ENCODE measurements around the gene ITPR1.
"Not testable (repeated sequence)": the region's sequence is repeated elsewhere in the genome, so short reads cannot be mapped to it uniquely, and the experiment has no call there.

ITPR1 gene

DNA sequence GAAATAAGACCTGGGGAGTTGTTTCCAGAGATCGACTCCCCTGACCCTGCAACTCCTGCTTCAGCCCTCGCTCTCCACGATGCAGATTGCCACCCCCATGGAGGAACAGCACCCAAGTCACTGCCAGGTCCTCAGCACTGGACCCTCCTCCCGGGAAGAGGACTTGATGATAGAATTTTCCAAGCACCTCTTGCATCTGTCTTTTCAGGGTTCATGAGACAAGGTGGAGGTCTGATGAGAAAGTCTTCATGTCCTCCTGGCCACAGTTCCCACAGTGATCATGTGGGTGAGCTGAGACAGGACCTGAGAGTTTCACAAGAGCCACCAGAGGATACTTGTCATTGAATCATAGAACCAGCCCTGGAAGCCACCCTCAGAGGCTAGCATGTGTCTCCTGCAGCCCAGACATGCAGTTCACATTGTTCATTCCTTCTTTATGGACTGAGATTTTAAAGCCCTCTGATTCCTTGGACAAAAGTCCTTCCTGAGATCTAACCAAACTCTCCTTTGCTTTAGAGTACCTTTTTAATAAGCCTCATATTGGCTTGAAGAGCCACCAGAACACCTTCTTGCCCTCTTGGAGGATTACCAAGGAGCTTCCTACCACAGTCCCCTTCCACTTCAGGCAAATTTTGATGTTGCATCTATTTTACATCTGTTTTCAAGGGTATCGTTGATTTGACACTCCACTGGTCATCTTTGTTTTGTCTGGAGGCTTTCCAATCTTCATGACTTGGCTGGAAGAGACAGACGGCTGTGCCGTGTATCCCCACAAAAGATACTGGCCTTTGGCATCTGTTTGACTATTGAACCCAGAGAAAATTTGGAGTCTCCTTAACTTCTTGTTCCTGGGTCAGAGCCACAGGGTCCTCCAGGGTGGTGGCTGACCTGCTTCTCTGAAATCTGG, 261.3 kb downstream of the ITPR1 start:
- Mint-ChIP-seq H3K27ac (peak overlapping the region; percentile 69), H3K9me3 (peaks cover 4% of the 10 kb centered on the region), H3K36me3 (peaks cover 51% of the 10 kb centered on the region), H3K4me3 (no peak overlapping the region), H3K27me3 (peaks cover 4% of the 10 kb centered on the region), H3K4me1 (peaks cover 85% of the 10 kb centered on the region)
- CTCF ChIA-PET = no interaction called here
- DNase-seq = no peak

- CTCF ChIA-PET = interaction anchor here (1.3 kb wide), 1 partner anchor 225 kb away, joined by 3 read pairs; no protein-coding TSS in a partner anchor
- Mint-ChIP-seq H3K36me3 (peaks cover 48% of the 10 kb centered on the region), H3K4me1 (peaks cover 80% of the 10 kb centered on the region), H3K27ac (peak overlapping the region; percentile 86), H3K27me3 (peaks cover 4% of the 10 kb centered on the region), H3K9me3 (peaks cover 4% of the 10 kb centered on the region), H3K4me3 (no peak overlapping the region)
- no peak for DNase-seq
Measured at GRCh38 chr3:4755566-4755965, 262.4 kb downstream of the ITPR1 start.

DNA sequence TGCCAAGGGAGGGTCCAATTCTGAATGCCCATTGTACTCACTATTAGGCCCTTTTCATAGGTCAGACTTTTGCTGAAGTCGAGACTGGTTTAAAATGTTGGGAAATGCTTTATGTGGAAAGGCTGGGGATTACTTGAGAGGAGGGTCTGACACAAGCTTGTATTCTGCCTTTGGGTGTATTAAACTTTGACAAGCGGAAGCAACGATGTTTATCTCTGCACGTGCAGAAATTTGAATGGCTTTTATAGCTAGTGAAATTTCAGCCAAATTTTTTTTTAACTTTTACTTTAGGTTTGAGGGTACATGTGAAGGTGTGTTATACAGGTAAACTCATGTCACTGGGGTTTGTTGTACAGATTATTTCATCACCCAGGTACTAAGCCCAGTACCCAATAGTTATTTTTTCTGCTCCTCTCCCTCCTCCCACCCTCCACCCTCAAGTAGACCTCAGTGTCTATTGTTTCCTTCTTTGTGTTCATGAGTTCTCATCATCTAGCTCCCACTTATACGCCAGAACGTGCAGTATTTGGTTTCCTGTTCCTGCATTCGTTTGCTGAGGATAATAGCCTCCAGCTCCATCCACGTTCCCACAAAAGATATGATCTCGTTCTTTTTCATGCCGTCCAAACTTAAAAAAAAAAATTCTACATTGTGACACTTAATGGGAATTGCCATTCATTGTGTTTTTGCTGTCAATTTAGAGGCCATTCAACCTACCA, 263.1 kb downstream of the ITPR1 start:
- no peak overlapping the region for H3K4me3 Mint-ChIP-seq
- peaks cover 74% of the 10 kb centered on the region for H3K4me1 Mint-ChIP-seq
- DNase-seq = no peak
- peak overlapping the region; percentile 86 for H3K27ac Mint-ChIP-seq
- H3K36me3 Mint-ChIP-seq = peaks cover 50% of the 10 kb centered on the region
- CTCF ChIA-PET = interaction anchor here (1.3 kb wide), 2 partner anchors 12 to 224 kb away, joined by 3 read pairs; no protein-coding TSS in a partner anchor
- H3K27me3 Mint-ChIP-seq = peaks cover 4% of the 10 kb centered on the region
- H3K9me3 Mint-ChIP-seq = peaks cover 4% of the 10 kb centered on the region

DNA sequence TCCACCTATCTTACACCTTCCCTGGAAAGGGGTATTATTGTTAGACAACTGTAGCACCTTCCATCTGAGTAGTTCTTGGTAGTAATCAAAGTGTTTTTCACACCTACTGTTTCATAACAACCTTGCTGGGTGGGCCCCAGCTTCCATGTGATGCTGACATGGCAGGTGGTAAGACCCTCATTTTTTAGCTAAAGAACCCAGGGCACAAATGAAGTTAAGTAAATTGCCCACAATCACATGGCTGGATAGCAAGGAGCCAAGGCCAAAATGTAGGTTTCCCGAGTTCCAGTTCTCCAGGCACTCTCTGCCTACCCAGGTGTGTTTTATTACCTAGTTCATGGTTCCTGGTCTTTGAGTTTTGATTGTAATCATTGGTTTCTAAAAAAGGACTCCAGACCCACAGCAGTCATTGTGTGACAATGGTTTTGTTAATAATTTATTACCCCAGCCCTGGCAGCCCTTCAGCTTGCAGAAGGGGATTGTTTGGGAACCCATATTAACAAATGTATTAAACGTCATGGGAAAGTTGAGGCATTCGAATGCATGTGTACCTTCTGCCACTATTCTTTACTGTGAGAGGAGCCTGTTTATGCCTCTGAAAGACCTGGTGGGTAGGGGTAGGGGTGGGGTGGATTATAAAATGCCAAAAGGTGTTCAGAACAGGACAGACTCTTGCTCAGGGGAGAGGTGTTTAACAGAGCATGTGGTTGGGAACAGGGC, 263.9 kb downstream of the ITPR1 start:
- peaks cover 4% of the 10 kb centered on the region for H3K27me3 Mint-ChIP-seq
- CTCF ChIA-PET = interaction anchor here (1.0 to 1.3 kb wide), 3 partner anchors 12 to 223 kb away, joined by 3 read pairs; no protein-coding TSS in a partner anchor
- H3K4me3 Mint-ChIP-seq = no peak overlapping the region
- peaks cover 67% of the 10 kb centered on the region for H3K4me1 Mint-ChIP-seq
- peaks cover 56% of the 10 kb centered on the region for H3K36me3 Mint-ChIP-seq
- H3K27ac Mint-ChIP-seq = no peak overlapping the region
- no peak for DNase-seq
- peaks cover 4% of the 10 kb centered on the region for H3K9me3 Mint-ChIP-seq

DNA sequence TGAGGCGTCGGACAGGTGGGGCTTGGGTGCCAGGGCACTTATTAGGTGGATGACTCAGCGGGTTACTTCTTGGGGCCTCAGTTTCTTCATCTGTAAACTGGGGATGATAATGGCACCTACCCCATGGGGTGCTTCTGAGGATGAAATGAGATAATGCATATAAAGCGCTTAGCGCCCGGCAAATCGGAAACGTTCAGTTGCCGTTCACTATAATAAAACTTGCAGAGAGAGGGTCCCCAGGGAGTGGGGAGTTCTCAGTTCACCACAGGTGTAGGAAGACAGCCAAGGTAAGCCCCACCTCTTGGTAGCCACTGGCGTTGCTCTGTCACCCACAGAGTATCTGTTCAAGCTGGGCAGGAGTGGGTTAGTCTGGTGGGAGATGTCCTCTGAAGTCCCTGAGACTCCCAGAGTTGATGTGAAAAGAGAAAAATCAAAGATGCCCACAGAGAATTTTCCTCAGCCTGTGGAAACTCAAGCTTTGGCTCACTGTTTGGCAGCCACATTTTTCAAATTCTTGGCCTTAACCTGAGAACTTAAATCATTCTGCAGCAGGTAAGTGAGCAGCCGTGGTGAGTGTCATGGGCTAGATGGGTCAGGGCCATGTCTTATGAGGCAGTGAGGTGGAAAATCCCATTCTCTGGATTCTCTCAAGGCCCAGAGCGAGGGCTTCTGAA, 264.6 kb downstream of the ITPR1 start:
- no peak for DNase-seq
- Mint-ChIP-seq H3K27ac (no peak overlapping the region), H3K4me3 (no peak overlapping the region), H3K9me3 (peaks cover 5% of the 10 kb centered on the region), H3K4me1 (peaks cover 63% of the 10 kb centered on the region), H3K36me3 (peaks cover 58% of the 10 kb centered on the region), H3K27me3 (peaks cover 3% of the 10 kb centered on the region)
- CTCF ChIA-PET = interaction anchor here (1.0 kb wide), 1 partner anchor 219 kb away, joined by 3 read pairs; no protein-coding TSS in a partner anchor

GRCh38 chr3:4758249-4758860, 265.2 kb downstream of the ITPR1 start:
- Mint-ChIP-seq H3K9me3 (peaks cover 7% of the 10 kb centered on the region), H3K27ac (no peak overlapping the region), H3K36me3 (peaks cover 56% of the 10 kb centered on the region), H3K4me1 (peaks cover 58% of the 10 kb centered on the region), H3K27me3 (no peaks in the 10 kb centered on the region), H3K4me3 (no peak overlapping the region)
- DNase-seq = no peak
- CTCF ChIA-PET = interaction anchor here (1.0 kb wide), 1 partner anchor 218 kb away, joined by 3 read pairs; no protein-coding TSS in a partner anchor

DNA sequence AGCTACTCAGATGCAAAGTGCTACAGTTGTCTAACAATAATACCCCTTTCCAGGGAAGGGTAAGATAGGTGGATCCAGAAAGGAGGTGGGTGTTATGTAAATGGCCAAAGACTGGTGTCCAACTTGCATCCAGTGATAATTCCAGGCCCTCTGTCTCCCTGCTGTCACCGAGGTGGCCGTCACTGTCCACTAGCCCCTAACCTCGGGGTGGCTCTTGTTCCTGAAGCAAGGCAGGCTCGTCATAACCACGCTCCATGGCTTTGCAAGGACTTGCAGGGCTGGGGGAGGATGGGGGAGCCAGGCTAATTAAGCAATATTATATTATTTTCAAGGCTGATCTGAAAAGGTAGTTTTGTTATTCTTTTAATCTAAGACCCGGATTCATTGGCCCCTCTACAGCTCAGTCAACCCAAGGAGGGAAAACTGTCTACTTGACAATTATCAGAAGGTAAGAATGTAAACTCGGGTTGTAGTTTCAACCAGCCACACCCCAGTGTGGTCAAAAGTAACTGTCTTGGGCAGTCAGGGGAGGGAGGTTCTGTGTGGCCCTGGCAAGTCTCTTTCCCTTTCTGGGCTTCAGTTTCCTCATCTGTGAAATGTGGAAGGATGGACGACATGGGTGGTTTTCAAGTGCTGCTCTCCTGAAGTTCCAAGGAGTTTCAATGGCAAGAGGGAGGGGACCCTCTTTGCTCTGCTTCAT, 266.0 kb downstream of the ITPR1 start:
- no peak overlapping the region for H3K27ac Mint-ChIP-seq
- H3K9me3 Mint-ChIP-seq = peaks cover 7% of the 10 kb centered on the region
- H3K4me3 Mint-ChIP-seq = no peak overlapping the region
- no peak for DNase-seq
- CTCF ChIA-PET = interaction anchor here (0.8 kb wide), 1 partner anchor 36 kb away, joined by 3 read pairs; no protein-coding TSS in a partner anchor
- peaks cover 53% of the 10 kb centered on the region for H3K4me1 Mint-ChIP-seq
- peaks cover 54% of the 10 kb centered on the region for H3K36me3 Mint-ChIP-seq
- H3K27me3 Mint-ChIP-seq = no peaks in the 10 kb centered on the region

DNA sequence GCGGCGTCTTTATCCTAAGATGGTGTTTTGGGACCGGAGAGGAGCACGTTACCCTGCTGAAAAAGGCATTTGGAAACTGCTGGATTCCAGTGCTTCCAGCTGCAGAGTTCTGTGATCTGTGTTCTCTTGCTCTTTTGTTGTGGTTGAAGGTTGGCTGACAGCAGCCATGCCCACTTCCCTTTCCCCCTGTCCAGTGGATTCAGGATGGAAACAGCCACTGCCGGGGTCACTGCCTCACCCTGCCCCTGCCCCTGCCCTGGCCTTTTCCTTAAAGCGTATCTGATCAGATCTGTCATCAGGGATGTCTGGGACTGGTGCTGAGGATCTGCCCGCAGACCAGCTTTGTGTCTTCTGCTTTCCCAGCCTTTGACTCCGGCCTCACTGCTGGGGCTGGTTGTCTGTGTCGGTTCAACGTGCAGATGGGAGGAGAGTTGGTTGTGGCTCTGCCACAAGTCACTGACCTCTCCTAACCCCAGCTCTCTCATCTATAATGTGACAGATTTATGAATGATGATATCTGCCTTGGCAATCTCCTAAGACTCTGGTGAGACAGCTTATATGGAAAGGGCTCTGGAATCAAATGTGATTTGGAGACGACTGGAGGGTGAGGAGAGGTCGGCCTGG, 266.7 kb downstream of the ITPR1 start:
- Mint-ChIP-seq H3K9me3 (peaks cover 9% of the 10 kb centered on the region), H3K27me3 (no peaks in the 10 kb centered on the region), H3K27ac (no peak overlapping the region), H3K4me1 (peaks cover 47% of the 10 kb centered on the region), H3K36me3 (peaks cover 49% of the 10 kb centered on the region), H3K4me3 (no peak overlapping the region)
- DNase-seq = no peak
- CTCF ChIA-PET = interaction anchor here (0.8 kb wide), 1 partner anchor 37 kb away, joined by 3 read pairs; no protein-coding TSS in a partner anchor

DNA sequence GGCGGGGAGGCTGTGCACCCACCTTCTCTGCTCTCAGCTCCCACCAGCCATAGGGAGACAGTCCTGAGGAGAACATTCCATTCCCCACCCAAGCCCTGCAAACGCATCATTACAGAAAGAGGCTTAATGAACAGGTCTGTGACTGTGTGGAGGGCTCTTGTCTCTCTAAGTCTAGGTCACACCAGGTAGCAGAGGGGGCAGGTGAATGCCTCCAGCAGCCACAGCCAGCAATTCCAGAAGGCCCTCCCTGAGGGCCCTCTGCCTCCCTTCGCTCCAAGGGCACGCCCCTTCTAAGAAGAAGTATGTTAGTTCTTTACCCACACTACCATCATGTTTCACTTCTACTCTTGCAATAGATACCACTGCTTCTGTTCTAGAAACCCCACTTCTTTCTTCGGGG, 268.6 kb downstream of the ITPR1 start:
- CTCF ChIA-PET = interaction anchor here (0.9 kb wide), 1 partner anchor 9 kb away, joined by 3 read pairs; no protein-coding TSS in a partner anchor
- Mint-ChIP-seq H3K9me3 (peaks cover 27% of the 10 kb centered on the region), H3K36me3 (peaks cover 50% of the 10 kb centered on the region), H3K27me3 (no peaks in the 10 kb centered on the region), H3K4me3 (no peak overlapping the region), H3K27ac (no peak overlapping the region), H3K4me1 (peaks cover 30% of the 10 kb centered on the region)
- DNase-seq = no peak

- Mint-ChIP-seq H3K4me1 (peaks cover 22% of the 10 kb centered on the region), H3K36me3 (peaks cover 54% of the 10 kb centered on the region), H3K9me3 (peaks cover 35% of the 10 kb centered on the region)
- not testable (repeated sequence) for H3K4me3 Mint-ChIP-seq, H3K27ac Mint-ChIP-seq, DNase-seq, H3K27me3 Mint-ChIP-seq
- CTCF ChIA-PET = interaction anchor here (1.7 kb wide), 1 partner anchor 13 kb away, joined by 3 read pairs; no protein-coding TSS in a partner anchor
Measured at GRCh38 chr3:4762481-4763230, 269.5 kb downstream of the ITPR1 start.

DNA sequence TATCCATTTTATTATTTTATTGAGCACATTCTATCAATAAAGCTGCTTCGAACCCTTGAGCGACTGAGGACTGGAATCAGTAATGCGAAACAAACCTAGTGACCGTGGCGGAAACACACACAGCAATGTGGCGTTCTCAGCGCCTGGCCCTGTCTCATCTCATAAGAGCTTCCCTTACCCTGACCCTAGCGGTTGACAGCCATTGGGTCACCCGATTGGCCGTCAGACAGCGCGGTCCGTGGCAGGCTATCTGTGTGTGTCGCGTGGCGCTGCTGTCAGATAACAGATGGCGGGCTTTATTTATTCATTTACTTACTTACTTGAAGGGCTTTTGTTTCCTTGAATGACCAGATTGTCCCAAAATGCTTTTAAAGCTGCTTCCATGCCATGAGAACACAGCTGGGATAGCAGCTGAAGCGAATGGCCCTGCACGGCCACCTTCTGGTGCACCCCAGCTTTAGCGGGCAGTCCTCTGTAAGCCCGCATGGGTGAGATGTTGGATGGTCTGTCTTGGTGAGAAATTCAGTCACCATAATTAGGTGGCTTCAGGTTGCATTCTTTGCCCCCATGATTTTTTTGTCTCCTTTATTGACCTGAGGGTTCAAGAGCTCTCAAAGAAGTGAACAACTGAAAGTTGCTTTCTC, 270.6 kb downstream of the ITPR1 start:
- Mint-ChIP-seq H3K4me3 (no peak overlapping the region), H3K36me3 (peaks cover 58% of the 10 kb centered on the region), H3K9me3 (peaks cover 36% of the 10 kb centered on the region), H3K27ac (no peak overlapping the region), H3K4me1 (peaks cover 18% of the 10 kb centered on the region), H3K27me3 (no peaks in the 10 kb centered on the region)
- DNase-seq = no peak
- CTCF ChIA-PET = interaction anchor here (0.7 to 1.7 kb wide), 3 partner anchors 13 to 380 kb away, joined by 3 to 4 read pairs (median 3); no protein-coding TSS in a partner anchor
